HG03280 (cell line): ENCODE data around the gene ST3GAL2.
"Not testable (repeated sequence)": the region's sequence is repeated elsewhere in the genome, so short reads cannot be mapped to it uniquely, and the experiment has no call there.

Experiments used
- ATAC-seq: cut with Tn5 transposase; IDR thresholded peaks from one replicate; pipeline ENCODE4 v1.9.1; 2021; ENCODE audit warnings: mild to moderate bottlenecking, moderate library complexity; ENCODE audit not compliant: unreplicated experiment

ST3GAL2 gene

GRCh38 chr16:70349783-70350182 lies 89.1 kb downstream of the ST3GAL2 start:
- ATAC-seq: no peak

- ATAC-seq: no peak
Measured at GRCh38 chr16:70348991-70349390, 89.9 kb downstream of the ST3GAL2 start.

- no peak for ATAC-seq
Measured at GRCh38 chr16:70345840-70346239, 93.1 kb downstream of the ST3GAL2 start.

- no peak for ATAC-seq
Measured at GRCh38 chr16:70342016-70342415, 96.9 kb downstream of the ST3GAL2 start.

- no peak for ATAC-seq
Measured at GRCh38 chr16:70341600-70341999, 97.3 kb downstream of the ST3GAL2 start.

- ATAC-seq: no peak
Measured at GRCh38 chr16:70337814-70338213, 101.1 kb downstream of the ST3GAL2 start.

GRCh38 chr16:70332728-70333127 lies 106.2 kb downstream of the ST3GAL2 start:
- not testable (repeated sequence) for ATAC-seq

- no peak for ATAC-seq
Measured at GRCh38 chr16:70331588-70332358, 107.1 kb downstream of the ST3GAL2 start.

GRCh38 chr16:70331091-70331490 lies 107.8 kb downstream of the ST3GAL2 start:
- no peak for ATAC-seq
